Effector CD4-positive, alpha-beta T cell (primary cell): ENCODE measurements around the gene RPL22L1.
"Not testable (repeated sequence)": the region's sequence is repeated elsewhere in the genome, so short reads cannot be mapped to it uniquely, and the experiment has no call there.

ENCODE experiments used
- DNase-seq: peaks from one replicate; pipeline ENCODE4 v3.0.0-alpha.2; 2020
- total RNA-seq: gene quantifications from one replicate; lab custom pipeline; 2026; lab: John Stamatoyannopoulos, UW

RPL22L1 gene
- total RNA-seq, result 37.5 reads per million, percentile 62 among the genes with 10 or more reads in this experiment

DNA sequence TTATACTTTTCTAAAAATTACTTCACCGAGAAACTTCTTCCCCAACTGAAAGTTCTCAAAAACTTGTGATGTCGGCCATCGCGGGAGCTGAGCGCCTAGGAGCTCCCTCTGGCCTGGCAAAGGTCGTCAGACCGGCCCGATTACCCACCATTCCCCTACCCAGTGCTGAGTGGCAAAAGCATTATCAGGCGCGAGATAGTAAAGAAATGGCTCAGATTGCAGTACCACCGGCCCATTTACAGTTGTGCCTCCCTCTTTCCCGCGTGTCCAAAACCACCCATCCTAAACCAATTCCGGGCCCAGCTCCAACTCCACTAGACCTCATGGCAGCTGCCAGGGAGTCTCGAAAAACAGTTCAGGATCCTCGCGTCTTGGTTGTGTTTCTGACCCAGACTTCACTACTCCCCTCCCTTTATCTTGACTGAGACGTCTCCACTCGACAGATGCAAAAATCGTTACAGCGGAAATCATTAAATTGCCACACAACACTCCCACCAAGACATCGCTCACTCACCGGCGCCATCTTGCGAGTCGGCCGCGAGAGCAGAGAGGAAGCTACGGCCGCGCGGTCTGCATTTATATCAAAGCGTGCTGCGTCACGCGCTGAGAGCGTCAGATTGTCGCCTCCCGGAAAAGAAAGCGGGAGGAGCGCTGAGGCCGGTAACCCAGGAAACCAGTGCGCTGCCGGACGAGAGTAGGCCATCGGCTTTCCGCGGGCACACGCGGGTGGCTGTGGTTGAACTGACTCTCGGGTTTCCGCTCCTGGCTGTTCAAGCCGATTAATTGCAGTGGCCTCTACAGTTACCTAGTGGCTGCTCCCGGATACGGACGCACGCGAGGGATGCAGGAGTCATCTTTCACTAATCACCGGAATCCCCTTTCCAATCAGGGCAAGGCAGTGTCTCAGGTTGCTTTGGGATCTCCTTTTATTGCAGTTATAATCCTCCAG lies at the start of gene RPL22L1:
RPL22L1 (minus strand) TSS at position 551 of the 949 bp plus-strand sequence; CDS start at position 523, 28 bp downstream.
- peak; percentile 87 for DNase-seq

DNA sequence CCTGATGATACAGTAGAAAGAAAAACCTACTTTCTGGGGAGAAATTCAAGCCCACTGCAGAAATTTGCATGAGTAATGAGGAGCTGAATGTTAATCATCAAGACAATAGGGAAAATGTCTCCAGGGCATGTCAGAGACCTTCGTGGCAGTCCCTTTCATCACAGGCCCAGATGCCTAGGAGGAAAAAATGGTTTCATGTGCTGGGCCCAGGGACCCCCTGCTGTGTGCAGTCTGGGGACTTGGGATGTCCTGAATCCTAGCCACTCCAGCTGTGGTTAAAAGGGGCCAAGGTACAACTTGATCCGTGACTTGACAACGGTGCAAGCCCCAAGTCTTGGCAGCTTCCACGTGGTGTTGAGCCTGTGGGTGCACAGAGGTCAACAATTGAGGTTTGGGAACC lies 48.7 kb upstream of the RPL22L1 start:
- DNase-seq, result no peak

DNA sequence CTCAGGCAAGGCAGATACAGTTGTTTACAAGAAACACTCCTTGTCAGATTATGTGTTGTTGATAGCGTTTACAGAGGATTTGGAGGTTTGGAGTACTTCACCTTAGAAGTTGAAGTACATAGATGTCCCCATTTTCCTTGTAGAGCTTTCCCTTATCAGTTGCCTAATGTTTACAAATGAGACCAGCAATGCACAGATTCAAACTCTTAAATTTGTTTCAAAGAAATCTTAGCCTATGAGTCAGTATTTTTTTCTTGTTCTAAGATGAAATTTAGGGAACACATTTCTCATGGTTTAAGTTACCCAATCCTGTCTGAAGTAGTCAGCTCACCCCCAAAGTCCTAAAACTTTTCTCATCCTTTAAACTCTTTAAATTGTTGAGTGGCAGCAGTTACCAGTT lies 44.7 kb upstream of the RPL22L1 start:
- no peak for DNase-seq

DNA sequence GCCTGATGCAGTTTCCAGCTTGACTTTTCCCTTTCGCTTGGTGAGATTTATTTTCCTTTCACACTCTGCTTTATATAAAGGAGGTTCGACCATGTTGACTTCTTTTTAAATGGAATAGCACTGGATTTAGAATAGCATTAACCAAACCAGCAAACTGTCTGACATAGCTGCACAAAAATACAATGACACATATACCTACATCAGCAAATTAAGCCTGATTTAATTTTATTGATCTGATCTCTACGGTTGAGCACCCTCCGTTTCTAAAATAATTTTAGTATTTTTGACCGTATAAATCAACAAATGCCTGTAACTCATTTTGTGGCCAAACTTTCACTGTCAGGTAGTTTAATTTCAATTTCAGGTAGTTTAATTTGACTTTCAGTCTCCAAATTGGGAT lies 44.2 kb upstream of the RPL22L1 start:
- no peak for DNase-seq

DNA sequence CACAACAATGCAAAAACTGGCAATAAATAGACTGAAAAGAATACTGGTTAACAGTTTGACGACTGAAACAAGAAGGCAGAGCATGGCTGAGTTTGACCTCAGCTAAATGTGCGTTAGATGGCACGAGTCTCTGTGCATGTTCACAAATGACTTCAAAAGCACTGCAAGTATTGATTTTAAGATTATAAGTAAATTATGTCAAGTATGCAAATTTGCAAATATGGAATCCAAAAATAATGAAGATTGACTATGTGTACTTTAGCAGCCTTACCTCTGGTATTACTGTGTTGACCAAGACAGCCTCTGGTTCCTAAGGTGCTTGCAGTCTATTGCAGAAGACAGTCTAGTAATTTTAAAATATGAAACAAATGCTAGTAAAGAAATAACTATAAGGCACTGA lies 41.1 kb upstream of the RPL22L1 start:
- DNase-seq, result no peak

DNA sequence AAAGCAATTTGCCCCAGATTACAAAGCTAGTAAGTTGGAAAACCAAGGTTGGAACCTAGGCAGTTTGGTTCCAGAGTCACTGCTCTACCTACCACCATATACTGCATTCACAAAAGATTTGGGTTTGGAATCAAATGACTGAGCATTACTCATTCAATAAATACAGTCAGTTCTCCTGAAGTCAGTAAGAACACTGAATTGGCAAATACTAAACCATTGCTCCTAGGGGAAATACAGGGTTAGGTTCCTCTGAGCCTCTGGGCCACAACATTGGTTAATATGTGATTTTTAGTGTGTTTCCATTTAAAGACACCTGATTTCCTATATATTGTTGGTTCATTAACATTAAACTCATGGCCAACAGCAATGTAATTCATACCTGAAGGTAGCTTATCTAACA lies 40.5 kb upstream of the RPL22L1 start:
- no peak for DNase-seq

DNA sequence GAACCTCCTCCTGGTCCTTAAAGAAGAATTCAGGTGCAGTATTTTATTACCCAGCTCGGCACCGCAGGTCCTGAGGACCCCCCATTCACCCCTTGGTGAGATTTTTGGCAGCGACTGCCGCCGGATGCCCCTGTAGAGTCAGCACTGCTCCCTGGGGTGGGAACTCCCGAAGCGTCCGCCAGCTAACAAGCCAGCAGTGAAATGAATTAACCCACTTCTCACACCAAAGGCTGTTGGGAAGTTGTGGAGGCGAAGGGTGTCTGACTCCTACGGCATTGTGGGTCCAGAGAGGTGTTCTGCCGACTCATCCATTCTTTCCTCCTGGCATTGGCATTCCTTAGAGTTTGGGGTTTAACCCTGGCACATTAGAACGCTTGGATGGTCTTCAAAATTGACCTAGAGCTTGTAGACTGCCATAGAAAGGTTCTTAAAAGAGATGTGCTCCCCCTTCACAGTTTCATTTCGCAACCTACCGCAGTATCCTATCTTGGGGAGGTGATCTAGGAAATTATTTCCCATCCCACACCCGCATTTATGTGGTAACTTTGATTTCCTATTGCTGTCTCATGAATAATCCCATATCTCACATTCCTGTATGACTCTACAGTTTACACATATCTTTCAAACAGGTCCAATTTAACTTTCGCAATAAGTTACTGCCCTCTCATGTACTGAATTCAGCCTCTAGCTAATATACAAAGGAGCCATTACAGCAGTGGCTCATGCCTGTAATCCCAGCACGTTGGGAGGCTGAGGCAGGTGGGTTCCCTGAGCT lies 39.3 kb upstream of the RPL22L1 start:
- no peak for DNase-seq

DNA sequence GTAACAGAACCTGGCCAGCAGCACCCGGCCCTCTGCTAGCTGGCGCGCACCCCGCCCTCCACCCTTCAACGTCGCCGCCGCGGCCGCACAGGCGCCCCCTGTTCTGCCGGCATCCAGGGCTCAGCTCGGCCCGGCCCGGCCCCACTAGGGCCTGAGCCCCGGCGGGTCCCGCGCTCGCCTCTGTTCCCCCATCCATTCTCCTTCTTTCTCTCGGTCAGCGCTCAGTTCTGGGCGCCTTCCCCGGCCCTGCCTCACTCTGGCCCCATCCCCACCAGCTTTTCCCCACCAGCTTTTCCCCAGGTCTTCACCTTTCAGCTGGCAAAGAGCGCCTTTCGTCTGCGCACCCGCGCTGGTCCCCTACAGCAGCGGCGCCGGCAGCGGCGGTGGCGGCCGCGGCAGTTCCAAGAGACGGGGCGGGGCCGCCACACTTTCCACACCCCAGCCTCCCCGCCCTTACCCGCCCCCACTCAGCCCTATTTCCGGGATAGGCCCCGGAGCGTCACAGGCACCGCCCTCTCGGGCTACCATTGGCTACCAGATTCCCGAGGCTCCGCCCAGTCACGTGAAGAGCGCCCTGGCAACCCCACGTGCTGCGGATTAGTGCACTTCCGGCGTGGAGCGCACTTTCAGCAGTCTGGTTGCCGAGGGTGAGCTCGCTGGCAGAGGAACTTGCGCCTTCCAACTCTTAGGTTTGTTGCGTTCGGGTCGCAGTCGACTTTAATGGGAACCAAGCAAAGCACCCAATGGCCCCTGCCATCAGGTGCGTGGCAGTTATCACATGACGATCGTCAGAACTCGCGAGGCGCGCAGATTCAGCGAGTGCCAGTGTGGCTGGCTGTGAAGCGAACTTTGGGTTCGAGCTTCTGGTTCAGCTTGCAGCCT lies 38.5 kb upstream of the RPL22L1 start, which contains the start of gene EIF5A2:
EIF5A2 (minus strand) TSS at position 403 of the 882 bp plus-strand sequence. CDS start 831 bp downstream, outside the sequence.
- peak; percentile 89 for DNase-seq

DNA sequence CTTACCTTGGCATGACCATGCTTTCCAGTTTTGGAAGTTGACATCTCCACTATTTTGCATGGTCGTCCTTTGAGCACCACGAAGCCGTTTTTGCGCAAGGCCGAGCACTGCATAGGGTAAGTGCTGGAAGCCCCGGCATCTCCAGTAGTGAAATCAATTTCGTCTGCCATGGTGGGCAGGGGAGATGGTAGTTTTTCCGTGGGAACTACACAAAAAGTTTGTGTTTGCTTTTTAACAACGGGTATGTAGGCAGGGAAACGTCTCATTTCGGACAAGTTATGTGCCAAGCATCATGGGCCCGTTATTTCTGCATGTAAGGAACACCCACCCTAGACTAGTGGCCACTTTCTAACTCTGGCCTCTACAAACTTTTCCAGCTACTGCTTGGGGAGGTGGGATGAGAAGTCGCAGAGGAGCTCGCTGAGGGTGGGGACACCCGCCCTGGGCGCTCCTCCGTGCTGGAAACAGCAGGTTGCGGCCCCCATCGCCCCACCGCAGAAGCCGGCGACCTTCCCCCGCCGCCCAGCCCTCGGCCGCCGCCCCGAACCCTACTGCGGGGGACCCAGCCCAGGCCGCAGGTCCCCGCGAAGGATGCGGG lies 37.7 kb upstream of the RPL22L1 start:
- no peak for DNase-seq

DNA sequence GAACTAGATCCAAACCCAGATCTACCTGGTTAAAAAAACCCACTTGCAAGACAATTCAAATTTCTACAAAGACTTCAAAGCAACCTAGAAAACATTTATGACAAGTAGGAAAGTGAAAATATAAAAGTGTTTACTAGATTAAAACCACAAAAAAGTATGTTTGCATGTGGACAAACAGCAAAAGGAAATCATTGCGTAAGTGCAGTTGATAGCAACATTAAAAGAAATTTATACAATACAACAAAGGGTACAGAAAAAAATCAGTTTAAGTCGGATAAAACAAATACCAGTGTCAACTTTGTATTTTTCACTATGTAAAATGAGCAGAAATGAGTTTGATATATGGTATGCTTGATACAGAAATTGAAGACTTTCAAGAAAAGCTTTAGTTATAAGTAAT lies 35.9 kb upstream of the RPL22L1 start:
- DNase-seq, result no peak

DNA sequence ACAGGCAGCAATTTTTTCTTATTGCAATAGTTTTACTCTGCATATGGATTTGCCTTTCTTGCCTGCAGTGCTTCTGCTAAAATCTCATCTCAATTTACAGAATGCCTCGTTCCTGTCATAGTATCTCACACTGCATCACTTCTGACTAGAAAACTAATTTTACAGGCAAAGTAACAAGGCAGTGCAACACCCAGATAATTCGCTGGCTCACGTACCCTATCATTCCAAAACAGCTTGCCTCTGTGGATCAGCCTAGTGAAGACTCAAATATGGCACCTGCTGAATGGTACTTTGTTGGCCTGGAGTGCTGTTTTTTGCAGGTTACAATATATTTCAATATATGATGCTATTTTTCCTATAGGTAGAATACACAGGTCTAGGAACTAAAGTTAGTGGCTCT lies 33.1 kb upstream of the RPL22L1 start:
- no peak for DNase-seq

DNA sequence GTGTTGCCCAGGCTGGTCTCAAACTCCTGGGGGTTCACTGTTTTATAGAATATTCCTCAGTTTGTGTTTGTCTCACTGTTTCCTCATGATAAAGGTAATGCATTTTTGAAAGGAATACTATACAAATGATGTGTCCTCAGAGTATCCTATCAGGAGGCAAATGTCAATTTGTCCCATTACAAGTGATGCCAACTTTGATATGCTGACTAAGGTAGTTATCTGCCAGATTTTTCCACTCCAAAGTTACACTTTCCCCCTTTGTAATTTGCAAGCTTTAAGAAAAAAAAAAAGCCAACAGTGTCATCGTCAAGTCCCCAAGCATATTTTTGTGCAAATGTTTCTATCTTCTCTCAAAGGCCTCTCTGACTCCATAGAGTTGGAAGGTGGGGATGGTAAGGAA lies 29.5 kb upstream of the RPL22L1 start:
- no peak for DNase-seq

DNA sequence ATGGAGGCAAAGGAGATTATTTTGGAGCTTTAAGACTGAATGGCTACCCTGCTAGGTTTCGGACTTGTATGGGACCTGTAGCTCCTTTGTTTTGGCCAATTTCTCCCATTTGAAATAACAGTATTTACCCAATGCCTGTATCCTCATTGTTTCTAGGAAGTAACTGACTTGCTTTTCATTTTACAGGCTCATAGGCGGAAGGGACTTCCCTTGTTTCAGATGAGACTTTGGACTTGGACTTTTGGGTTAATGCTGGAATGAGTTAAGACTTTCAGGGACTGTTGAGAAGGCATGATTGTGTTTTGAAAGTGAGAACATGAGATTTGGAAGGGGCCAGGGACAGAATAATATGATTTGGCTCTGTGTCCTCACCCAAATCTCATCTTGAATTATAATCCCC lies 28.0 kb upstream of the RPL22L1 start:
- no peak for DNase-seq

DNA sequence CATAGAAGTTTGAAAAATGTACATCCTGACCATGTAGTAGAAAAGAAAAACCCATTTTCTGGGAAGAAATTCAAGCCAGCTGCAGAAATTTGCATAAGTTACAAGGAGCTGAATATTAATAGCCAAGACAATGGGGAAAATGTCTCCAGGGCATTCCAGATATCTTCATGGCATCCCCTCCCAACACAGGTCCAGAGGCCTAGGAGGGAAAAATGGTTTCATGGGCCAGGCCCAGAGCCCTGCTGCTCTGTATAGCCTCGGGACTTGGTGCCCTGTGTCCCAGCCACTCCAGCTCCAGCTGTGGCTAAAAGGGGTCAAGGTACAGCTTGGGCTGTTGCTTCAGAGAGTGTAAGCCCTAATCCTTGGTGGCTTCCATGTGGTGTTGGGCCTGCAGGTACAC lies 27.2 kb upstream of the RPL22L1 start:
- DNase-seq, result not testable (repeated sequence)

DNA sequence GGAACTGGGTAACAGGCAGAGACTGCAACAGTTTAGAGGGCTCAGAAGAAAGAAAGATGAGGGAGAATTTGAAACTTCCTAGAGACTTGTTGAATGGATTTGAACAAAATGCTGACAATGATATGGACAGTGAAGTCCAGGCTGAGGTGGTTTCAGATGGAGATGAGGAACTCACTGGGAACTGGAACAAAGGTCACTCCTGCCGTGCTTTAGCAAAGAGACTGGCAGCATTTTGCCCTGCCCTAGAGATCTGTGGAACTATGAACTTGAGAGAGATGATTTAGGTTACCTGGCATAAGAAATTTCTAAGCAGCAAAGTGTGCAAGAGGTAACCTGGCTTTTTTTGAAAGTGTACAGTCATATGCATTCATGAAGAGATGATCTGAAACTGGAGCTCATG lies 26.8 kb upstream of the RPL22L1 start:
- DNase-seq, result no peak

DNA sequence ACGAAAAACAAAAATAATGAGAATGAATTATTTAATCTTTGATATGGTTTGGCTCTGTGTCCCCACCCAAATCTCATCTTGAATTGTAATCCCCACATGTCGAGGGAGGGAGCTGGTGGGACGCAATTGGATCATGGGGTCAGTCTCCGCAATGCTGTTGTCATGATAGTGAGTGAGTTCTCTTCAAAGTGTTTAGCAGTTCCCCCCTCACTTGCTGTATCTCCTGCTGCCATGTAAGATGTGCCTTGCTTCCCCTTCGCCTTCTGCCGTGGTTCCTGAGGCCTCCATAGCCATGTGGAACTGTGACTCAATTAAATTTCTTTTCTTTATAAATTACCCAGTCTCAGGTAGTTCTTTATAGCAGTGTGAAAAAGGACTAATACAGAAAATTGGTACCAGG lies 26.3 kb upstream of the RPL22L1 start:
- DNase-seq, result not testable (repeated sequence)

DNA sequence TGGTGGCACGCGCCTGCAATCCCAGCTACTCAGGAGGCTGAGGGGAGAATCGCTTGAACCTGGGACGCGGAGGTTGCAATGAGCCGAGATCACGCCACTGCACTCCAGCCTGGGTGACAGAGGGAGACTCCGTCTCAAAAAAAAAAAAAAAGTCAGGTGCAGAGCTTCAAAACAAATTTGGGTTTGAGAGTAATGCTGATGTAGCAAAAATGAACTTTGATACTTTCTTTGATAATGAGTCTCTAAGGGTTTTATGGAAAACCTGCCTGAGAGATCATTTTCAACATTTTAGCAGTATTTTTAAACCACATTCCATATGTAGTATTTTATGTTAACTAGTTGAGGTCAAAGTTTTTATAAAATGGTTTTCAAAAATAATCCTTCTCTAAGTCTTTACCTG lies 23.9 kb upstream of the RPL22L1 start:
- DNase-seq, result no peak

DNA sequence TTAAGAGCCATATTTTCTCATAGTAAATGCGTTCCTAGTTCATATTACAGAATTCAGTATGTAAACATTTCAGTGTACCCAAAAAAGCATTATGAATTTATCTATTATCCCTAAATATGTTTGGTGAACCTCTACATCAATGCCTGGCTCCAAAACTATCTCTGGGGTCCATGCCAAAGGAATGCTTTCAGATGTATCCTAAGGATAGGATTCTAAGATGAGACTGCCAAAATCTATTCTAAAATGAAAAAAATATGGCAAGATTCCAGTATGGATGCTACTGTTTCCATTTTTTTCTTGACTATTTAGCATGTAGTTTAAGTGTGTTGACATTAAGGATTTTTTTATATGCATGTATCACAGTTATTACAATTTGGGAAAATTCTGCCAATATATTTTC lies 19.6 kb upstream of the RPL22L1 start:
- no peak for DNase-seq

DNA sequence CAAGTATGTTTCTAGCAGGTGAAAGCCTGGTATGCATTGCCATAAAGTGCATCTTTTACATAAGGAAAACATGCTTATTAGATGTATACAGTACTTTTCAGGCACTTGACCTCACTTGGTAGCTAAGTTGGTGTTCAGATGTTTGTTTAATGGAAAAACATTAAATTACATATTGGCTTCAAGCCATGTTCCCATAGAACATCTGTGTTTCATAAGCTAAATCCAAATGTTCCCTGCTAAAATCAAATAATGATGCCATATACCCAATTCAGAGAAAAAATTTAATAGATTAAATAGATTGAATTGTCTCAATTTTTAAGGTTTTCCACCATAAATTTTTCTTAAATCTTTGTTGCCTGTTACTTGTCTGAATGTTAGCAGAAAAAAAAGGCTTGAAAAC lies 19.1 kb upstream of the RPL22L1 start:
- DNase-seq, result no peak

DNA sequence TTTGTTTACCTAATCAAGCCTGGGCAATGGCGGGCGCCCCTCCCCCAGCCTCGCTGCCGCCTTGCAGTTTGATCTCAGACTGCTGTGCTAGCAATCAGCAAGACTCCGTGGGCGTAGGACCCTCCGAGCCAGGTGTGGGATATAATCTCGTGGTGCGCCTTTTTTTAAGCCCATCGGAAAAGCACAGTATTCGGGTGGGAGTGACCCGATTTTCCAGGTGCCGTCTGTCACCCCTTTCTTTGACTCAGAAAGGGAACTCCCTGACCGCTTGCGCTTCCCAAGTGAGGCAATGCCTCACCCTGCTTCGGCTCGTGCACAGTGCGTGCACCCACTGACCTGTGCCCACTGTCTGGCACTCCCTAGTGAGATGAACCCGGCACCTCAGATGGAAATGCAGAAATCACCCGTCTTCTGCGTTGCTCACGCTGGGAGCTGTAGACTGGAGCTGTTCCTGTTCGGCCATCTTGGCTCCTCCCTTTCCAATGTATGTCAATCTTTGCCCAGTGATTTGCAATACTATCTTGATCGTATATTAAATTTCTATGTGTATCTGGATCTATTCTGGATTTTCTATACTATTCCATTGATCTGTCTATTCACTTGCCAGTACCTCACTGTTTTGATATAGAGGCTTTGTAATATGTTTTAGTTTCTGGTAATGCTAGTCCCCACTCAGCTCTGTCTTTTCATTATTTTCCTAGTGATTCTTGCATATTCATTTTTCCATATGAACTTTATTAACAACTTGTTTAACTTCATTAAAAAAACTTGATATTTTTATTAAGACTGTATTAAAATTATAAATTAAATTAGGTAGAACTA lies 14.3 kb upstream of the RPL22L1 start:
- not testable (repeated sequence) for DNase-seq

DNA sequence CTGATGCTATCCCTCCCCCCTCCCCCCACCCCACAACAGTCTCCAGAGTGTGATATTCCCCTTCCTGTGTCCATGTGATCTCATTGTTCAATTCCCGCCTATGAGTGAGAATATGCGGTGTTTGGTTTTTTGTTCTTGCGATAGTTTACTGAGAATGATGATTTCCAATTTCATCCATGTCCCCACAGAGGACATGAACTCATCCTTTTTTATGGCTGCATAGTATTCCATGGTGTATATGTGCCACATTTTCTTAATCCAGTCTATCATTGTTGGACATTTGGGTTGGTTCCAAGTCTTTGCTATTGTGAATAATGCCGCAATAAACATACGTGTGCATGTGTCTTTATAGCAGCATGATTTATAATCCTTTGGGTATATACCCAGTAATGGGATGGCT lies 8.7 kb upstream of the RPL22L1 start:
- not testable (repeated sequence) for DNase-seq
